Measurements from ENCODE around the gene NKTR. TPM values are rescaled to one million over a fixed set of nuclear protein-coding genes. Genes with fewer than 3 reads are reported as not detected.

Gene NKTR
- total and polyA plus RNA-seq, 9 of the 15 experiments (the other 6 are each of a cell fraction or from before 2014, with no cell fraction given), result 19.7 to 123 (median 92.6) TPM

DNA sequence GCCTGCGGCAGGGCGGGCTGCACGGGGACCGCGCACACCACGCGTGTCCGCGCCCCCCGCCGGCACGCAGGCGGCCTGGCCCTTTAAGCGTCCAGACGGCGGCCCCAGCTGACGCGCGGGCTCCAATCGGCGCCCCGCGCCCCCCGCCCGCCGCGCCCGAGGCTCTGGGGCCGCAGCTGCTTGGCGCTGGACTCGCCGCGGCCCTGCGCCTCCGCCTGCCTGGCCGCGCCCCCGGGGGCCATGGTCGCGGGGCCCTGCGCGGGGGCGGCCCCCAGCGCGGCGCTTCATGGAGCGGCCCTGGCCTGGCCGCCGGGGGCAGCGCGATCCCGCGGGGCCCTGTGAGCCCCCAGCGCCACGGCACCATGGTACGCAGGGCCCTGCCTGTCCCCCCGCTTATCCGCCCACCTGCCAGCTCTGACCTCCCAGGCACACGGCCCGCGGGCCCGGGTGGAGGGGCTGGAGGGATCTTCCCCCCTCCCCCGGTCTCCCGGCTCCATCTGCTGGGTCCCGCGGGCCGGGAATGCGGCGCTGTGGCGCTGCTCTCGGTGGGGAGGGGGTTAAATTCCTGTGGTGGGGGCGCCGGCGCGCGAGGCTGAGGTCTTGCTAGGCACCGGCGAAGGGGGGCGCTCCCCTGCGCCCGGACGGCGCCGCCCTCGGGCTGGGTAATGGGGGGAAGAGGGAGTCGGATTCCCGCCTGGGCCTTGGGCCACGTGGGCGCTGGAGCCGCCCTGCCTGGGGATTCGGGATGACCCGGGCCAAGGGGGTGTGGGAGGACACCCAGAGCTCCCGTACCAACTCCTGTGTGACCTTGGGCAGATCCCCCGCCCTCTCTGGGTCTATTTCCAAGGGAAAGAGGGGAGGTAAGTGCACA, 54.1 kb downstream of the NKTR start (continued):
- TF ChIP-seq, protein P1, sequence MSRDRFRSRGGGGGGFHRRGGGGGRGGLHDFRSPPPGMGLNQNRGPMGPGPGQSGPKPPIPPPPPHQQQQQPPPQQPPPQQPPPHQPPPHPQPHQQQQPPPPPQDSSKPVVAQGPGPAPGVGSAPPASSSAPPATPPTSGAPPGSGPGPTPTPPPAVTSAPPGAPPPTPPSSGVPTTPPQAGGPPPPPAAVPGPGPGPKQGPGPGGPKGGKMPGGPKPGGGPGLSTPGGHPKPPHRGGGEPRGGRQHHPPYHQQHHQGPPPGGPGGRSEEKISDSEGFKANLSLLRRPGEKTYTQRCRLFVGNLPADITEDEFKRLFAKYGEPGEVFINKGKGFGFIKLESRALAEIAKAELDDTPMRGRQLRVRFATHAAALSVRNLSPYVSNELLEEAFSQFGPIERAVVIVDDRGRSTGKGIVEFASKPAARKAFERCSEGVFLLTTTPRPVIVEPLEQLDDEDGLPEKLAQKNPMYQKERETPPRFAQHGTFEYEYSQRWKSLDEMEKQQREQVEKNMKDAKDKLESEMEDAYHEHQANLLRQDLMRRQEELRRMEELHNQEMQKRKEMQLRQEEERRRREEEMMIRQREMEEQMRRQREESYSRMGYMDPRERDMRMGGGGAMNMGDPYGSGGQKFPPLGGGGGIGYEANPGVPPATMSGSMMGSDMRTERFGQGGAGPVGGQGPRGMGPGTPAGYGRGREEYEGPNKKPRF (IDR thresholded peaks at IDR 0.05; ENCODE audit: low read depth, low read length), result no peak
- 0 out of 2 replicates have a peak, but pooled peaks have one; percentile 14 for TF ChIP-seq POLR2AphosphoS5 (IDR thresholded peaks at IDR 0.05; ENCODE audit: control insufficient read depth, insufficient read depth, low read depth, low read length)
- no peak for TF ChIP-seq SRSF9 (IDR thresholded peaks at IDR 0.05; ENCODE audit: borderline replicate concordance, low read depth, low read length)
- TF ChIP-seq RB1 (IDR thresholded peaks at IDR 0.05; ENCODE audit: low read depth), result peak; percentile 51; the same call in 1 of the 2 replicates
- TF ChIP-seq L3MBTL2 (IDR thresholded peaks at IDR 0.05), result peak; percentile 94
- no peak for TF ChIP-seq ZNF23 (CRISPR knock-in tag; IDR thresholded peaks at IDR 0.05)
- 0 out of 2 replicates have a peak, but pooled peaks have one; percentile 17 for TF ChIP-seq HNRNPL (IDR thresholded peaks at IDR 0.05; ENCODE audit: low read depth, low read length)
- TF ChIP-seq GATAD2A (IDR thresholded peaks at IDR 0.05), result peak; percentile 48; the same call in 1 of the 2 replicates
- no peak for TF ChIP-seq KAT8 (IDR thresholded peaks at IDR 0.05; ENCODE audit: low read depth)
- TF ChIP-seq CHD2 (IDR thresholded peaks at IDR 0.05; ENCODE audit: low read depth, low read length), result no peak
- TF ChIP-seq, protein P2, sequence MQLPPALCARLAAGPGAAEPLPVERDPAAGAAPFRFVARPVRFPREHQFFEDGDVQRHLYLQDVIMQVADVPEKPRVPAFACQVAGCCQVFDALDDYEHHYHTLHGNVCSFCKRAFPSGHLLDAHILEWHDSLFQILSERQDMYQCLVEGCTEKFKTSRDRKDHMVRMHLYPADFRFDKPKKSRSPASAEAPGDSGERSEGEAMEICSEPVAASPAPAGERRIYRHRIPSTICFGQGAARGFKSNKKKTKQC (CRISPR knock-in tag; IDR thresholded peaks at IDR 0.05), result peak; percentile 58; the same call in 1 of the 2 replicates
- TF ChIP-seq BRCA1 (IDR thresholded peaks at IDR 0.05), result no peak
- TF ChIP-seq BRCA1 (CRISPR knock-in tag; IDR thresholded peaks at IDR 0.05), result no peak

Measured in K562 (cell line).